ENCODE measurements around the gene RTN1.

The RTN1 gene, protein sequence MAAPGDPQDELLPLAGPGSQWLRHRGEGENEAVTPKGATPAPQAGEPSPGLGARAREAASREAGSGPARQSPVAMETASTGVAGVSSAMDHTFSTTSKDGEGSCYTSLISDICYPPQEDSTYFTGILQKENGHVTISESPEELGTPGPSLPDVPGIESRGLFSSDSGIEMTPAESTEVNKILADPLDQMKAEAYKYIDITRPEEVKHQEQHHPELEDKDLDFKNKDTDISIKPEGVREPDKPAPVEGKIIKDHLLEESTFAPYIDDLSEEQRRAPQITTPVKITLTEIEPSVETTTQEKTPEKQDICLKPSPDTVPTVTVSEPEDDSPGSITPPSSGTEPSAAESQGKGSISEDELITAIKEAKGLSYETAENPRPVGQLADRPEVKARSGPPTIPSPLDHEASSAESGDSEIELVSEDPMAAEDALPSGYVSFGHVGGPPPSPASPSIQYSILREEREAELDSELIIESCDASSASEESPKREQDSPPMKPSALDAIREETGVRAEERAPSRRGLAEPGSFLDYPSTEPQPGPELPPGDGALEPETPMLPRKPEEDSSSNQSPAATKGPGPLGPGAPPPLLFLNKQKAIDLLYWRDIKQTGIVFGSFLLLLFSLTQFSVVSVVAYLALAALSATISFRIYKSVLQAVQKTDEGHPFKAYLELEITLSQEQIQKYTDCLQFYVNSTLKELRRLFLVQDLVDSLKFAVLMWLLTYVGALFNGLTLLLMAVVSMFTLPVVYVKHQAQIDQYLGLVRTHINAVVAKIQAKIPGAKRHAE

GRCh38 chr14:59870277-59871165 is at the start of gene RTN1:
TSS of gene RTN1 (minus strand) at chr14:59870776. CDS start at chr14:59870630, 146 bp downstream.
- peak; percentile 36 for DNase-seq

GRCh38 chr14:59920378-59920683 is 49.8 kb upstream of the RTN1 start:
- DNase-seq, result no peak

DNA sequence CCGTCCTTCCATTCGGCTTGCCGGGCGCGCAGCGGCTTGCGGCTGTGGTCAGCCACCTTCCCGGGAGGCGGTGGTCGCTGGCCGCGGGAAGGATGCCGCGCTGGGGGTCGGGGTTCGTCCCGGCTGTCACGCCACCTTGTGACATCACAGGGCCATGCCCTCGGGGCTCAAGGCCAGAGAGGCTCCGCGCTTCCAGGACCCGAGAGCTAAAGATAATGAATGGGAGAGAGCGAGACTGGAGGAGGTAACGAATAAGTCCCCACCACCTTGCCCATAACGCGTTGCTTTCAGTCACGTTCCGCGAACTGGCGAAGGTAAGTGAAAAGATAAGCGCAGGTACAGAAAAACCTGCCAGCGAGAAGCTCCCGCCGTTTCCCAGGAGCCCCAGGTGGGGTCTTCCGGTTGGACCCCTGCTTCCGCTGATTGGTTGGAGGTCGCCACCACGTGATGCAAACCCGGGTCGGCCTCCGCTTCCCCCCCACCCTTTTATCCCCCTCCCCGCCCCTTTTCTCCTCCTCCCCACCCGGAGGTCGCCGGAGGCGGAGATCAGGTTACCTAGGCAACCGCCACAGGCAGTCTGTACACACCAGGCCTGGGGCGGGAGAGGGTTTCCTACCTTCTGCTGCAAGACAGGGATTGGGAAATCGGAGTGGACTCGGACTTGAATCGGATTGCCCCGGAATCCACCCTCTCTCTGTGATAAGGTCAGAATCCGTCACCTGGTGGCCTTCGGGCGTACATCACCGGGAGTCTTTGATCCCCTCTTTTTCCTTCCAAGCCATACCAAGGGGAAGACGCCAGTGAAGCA is 49.2 kb upstream of the RTN1 start, which contains the start of gene LRRC9:
LRRC9 (plus strand) TSS at position 575 of the 808 bp plus-strand sequence.
- DNase-seq, result peak; percentile 80

GRCh38 chr14:59918824-59919569 is 48.4 kb upstream of the RTN1 start:
- DNase-seq, result peak; percentile 11

DNA sequence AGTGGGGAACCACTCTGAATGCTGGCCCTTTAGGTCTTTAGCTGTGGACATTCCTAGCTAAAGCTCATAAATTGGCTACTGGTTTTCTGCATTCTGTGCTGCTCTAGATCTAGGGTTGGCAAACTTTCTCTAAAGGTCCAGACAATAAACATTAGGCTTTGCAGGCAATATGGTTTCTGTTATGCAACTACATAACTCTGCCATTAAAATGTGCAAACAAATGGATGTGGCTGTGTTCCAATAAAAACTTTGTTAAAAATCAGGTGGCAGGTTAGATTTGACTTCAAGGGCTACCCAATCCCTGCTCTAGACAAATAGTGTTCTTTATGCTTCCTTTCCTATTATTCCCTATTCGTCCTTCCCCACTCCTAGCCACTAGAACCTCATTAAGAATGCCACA is 42.6 kb upstream of the RTN1 start:
- no peak for DNase-seq

DNA sequence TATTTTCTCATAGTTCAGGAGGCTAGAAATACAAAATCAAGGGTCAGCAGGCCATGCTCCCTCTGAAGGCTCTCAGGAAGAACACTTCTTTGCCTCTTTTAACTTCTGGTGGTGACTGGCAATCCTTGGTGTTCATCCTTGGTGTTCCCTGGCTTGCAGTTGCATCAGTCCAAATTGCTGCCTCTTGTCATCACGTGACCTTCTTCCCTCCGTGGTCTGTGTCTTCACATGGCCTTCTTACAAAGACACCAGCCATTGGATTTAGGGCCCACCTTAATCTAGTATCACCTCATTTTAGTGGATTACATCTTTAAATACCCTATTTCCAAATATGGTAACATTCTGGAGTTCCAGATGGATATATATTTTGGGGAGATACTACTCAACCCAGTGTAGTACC is 41.9 kb upstream of the RTN1 start:
- no peak for DNase-seq

- DNase-seq, result no peak
Measured at GRCh38 chr14:59905188-59905587, 34.6 kb upstream of the RTN1 start.

- no peak for DNase-seq
Measured at GRCh38 chr14:59904184-59904583, 33.6 kb upstream of the RTN1 start.

- no peak for DNase-seq
Measured at GRCh38 chr14:59900556-59900955, 30.0 kb upstream of the RTN1 start.

DNA sequence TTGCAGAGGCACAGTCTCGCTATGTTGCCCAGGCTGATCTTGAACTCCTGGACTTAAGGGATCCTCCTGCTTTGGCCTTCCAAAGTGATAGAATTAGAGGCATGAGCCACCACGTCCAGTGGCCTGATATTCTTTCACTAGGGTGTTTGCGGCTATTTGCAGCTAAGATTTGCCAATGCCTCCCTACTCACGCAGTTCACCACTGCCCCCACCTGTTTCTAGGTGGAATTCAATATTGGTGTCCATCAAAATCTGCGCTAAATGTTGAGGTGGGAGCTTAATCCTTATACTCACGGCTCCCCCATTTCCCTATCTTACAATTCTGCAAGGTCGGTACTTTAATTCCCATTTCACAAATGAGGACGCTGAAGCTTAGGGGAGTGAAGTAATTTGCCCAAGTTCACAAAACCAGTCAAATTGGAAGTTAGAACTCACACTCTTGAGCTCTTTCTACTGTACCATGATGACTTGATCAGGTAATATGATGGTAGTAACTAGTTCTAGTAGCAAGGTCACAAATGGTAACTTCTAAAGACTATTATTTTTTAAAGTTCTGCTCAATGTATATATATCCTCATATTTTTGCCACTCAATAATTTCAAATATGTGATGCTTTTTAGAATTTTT is 27.3 kb upstream of the RTN1 start:
- DNase-seq, result no peak

- no peak for DNase-seq
Measured at GRCh38 chr14:59895721-59896120, 25.1 kb upstream of the RTN1 start.

DNA sequence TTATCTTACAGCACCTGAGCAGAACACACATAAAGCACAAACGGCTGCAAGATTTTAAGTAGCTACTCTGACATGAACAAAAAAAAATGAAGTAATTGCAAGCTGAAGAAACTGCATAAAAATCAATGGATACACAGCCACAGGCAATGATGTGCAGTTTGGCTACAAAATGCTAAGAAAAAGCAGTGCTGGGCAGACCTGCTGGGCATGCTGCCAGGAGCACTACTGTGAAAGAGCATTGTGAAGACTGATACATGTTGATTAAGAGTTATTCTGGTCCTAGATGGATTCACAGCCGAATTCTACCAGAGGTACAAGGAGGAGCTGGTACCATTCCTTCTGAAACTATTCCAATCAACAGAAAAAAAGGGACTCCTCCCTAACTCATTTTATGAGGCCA is 20.1 kb upstream of the RTN1 start:
- DNase-seq, result no peak

DNA sequence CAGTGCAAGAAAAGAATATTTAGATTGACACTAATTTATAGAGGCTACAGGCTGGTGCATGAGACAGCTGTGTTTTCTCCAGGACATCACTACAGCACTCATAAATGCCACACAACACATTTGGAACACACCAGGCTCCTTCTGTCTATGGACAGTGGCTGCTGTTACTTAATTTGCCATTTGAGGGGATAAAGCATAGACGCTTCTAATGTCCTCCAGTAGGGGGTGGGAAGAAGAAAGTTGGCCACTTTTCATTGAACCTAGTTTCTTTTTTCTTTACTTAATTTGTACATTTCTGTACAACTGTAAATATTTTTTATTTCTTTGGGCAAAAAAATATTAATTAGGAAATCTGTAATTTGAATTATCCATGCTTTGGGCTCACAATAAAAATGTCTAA is 12.4 kb upstream of the RTN1 start:
- DNase-seq, result no peak

DNA sequence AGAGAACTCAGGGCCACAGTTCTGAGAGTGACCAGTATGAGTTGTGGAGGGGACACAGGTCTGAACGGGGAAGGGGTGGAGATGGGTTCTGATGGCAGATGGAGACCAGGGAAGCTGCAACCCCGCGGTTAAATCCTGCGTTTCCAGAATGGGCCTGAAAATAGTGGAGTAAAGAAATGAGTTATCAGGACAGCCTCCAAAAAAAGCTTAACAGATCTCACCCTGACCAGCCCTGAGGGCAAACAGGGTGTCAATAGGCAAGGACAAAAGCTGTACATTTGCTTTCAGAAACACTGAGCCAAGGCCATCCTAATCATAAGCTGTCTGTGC is 555 bp upstream of the RTN1 start:
- DNase-seq, result no peak

DNA sequence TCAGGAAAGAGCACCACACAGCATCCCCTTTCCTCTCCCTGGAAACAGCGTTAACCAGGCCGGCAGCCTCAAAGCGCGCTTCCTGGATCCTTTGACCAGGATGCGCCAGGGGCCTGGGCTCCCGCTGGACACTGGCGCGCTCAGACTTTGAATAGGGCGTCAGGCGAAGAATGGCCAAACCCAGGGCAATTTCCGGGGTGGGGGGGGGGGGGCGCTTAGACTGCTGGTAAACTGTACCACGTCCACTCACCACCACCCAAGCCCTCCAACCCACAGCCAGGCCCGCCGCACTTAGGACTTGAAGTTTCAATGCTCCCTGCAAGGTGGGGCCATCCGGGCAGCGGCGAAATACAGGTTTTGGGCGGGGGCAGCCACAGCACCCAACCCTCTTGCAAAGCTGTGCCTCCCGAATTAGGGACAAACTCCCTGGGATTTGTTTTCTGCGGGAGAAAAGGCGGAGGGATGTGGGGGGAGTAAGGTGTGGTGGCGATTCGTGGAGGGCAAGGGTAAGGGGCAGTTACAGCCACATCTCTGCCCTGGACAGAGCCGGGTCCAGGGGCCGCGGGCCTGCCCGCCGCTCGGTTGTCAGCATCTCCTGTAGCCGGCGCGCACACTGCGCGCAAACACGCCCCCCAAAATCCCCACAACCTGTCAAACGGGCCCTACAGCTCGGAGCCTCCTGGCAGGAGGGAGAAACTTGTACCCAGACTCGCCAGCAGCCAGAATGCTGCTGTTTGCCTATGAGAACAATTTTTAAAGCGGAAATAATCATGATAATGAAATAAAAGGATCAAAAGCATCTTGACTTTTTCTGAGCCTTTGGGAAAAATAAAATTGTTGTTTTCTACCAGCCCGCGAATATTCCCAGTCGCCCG is 958 bp downstream of the RTN1 start:
- DNase-seq, result no peak

DNA sequence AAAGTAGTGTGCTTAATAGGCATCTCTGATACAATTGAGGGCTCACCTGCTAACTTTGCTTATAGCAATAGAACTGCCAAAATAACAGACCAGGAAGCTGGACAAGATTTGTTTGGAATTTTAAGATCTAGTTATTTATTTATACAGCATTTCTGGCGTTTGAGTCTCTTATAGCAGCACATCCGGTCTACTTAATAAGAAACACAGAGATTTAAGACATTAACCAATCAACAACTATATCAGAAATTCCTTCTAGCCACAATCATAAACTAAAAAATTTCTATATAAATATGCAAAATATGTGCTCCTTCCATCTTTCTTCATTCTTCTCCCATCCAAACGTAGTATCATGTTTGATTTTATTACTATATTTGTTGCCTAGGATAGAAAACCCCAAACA is 2.6 kb downstream of the RTN1 start:
- DNase-seq, result no peak

GRCh38 chr14:59863806-59864525 is 6.6 kb downstream of the RTN1 start:
- no peak for DNase-seq

DNA sequence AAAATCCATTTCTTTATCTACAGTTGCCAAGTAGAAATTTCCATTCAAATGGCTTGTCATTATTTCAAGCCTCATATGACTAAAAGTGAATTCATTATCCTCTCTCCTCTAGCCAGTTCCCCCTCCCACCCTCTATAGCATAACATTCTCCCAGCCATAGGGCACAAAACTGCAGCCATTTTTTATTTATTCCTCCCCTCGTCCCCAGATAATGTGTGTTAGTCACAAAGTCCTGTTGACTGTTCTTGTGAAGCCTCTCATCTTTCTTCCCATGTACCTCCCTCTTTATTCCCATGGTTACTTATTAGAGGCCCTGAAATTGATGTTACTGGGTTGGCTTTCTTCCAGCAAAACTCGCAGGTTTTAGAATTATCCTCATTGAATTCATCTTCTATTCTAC is 13.2 kb downstream of the RTN1 start:
- no peak for DNase-seq

DNA sequence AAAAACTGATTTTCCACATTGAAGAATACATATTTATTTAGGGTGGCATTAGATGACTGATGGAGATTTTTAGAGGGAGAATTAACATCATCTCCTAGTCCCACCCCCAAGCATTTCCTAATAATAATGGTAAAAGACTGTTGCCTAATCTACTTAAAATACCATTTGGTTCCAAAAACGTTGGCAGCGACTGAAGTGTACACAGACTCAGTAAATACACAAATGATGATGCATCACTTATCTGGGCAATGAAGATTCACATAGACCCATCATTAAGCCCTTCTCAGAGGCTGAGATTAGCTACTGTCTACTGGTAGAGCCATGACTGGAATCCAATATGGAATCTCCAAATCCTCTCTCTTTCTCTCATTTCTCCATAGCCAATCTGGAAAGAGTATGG is 18.2 kb downstream of the RTN1 start:
- no peak for DNase-seq

DNA sequence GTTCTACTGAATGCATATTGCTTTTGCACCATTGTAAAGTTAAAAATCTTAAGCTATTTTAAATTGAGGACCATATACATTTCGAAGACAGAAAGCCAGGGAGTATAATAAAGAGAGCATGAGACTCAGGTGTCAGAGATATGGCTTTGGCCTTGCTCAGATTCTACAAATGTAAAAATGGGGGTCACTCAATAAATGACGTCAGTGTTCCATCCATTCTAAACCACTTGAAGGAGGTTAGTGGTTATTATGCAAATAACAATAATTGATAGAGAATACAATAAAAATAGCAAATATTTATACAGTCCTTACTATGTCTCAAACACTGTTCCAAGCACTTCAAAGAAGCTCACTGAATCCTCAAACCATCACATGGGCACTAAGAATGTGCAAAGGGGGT is 20.1 kb downstream of the RTN1 start:
- no peak for DNase-seq

All from DMS79 (cell line).